A549 (cell line): Measurements from ENCODE around the gene TIMM10. TPM values are rescaled to one million over a fixed set of nuclear protein-coding genes. Genes with fewer than 3 reads are reported as not detected.

Experiments
- ATAC-seq, 2 experiments: fragments of 200-7000 bp in 1 of 2; fragments of >200 bp in 1 of 2; cut with Nextera tagmentation in 1 of 2; cut with Tn5 transposase in 1 of 2; 3 replicates each; pipeline versions ENCODE4 v1.8.0 to v1.9.1; 2018 to 2020; ENCODE audit warnings: mild to moderate bottlenecking in 1 of 2, moderate library complexity in 1 of 2
- CTCF ChIA-PET: fragments of 300-600 bp; sonication (Branson Sonifier 250); formaldehyde crosslinking; extraction: SDS; loops from one replicate; lab custom pipeline; 2021; ENCODE audit warnings: antibody characterized with exemption, inconsistent platforms; lab: Yijun Ruan, JAX
- POLR2A ChIA-PET: fragments of 350-600 bp; formaldehyde crosslinking; extraction: SDS; loops from one replicate; lab custom pipeline; 2021; ENCODE audit warnings: antibody characterized with exemption, inconsistent platforms; lab: Yijun Ruan, JAX
- DNase-seq, 2 experiments: peaks; one replicate each; pipeline versions ENCODE4 v3.0.0 to v3.0.0-alpha.2; 2011 to 2016; ENCODE audit warnings: low read depth in 1 of 2, low spot score in 1 of 2
- FAIRE-seq: peaks from 2 replicates; lab custom pipeline; 2011; peaks lifted over from hg19 to GRCh38; lab: Jason Lieb, UNC
- H3K27ac ChIP-seq, 2 experiments: fragments of >200 bp; sonication (Bioruptor Twin); formaldehyde crosslinking; 3 replicates each; pipeline ENCODE4 v1.5.1; 2016 to 2017
- H3K4me1 ChIP-seq: fragments of >200 bp; sonication (Bioruptor Twin); formaldehyde crosslinking; 3 replicates; pipeline ENCODE4 v1.6.1; 2016
- H3K4me2 ChIP-seq: fragments of >200 bp; sonication (Bioruptor Twin); formaldehyde crosslinking; 3 replicates; pipeline ENCODE4 v1.6.1; 2016
- H3K4me3 ChIP-seq: fragments of >200 bp; sonication (Bioruptor Twin); formaldehyde crosslinking; 3 replicates; pipeline ENCODE4 v1.5.1; 2016
- H3K9me3 ChIP-seq: fragments of >200 bp; sonication (Bioruptor Twin); formaldehyde crosslinking; 3 replicates; pipeline ENCODE4 v1.6.1; 2016
- CBX2 ChIP-seq: fragments of 200-600 bp; sonication (generic); IDR thresholded peaks from 2 replicates; pipeline ENCODE4 v1.6.1; 2016; ENCODE audit warnings: low read depth, mild to moderate bottlenecking, borderline replicate concordance
- CBX8 ChIP-seq: fragments of 200-600 bp; sonication (generic); IDR thresholded peaks from 2 replicates; pipeline ENCODE4 v1.6.1; 2016
- CEBPB ChIP-seq, 2 experiments: fragments of >200 bp in 1 of 2; sonication (Bioruptor Twin) in 1 of 2; formaldehyde crosslinking in 1 of 2; IDR thresholded peaks; 2 replicates each; pipeline ENCODE4 v1.6.1; 2012 to 2016
- CTCF ChIP-seq: fragments of >200 bp; sonication (Bioruptor Twin); formaldehyde crosslinking; IDR thresholded peaks from 3 replicates; pipeline ENCODE4 v1.5.1; 2016
- FOSL2 ChIP-seq, 2 experiments: fragments of 450-650 bp in 1 of 2; fragments of >200 bp in 1 of 2; sonication (Bioruptor Twin) in 1 of 2; formaldehyde crosslinking; IDR thresholded peaks; 2 replicates each; pipeline versions ENCODE4 v1.5.0 to v1.6.1; 2016 to 2020; ENCODE audit warnings: mild to moderate bottlenecking in 1 of 2, moderate library complexity in 1 of 2
- GATA3 ChIP-seq: IDR thresholded peaks from 2 replicates; pipeline ENCODE4 v1.6.1; 2012; ENCODE audit warnings: borderline replicate concordance
- HDAC2 ChIP-seq: fragments of 200-600 bp; sonication (generic); IDR thresholded peaks from 2 replicates; pipeline ENCODE4 v1.6.1; 2016
- HMGXB4 ChIP-seq: fragments of 250-450 bp; sonication (Bioruptor Pico); IDR thresholded peaks from 2 replicates; pipeline ENCODE4 v1.5.0; 2021; ENCODE audit warnings: mild to moderate bottlenecking, moderate library complexity, borderline replicate concordance
- HOXB5 ChIP-seq: fragments of 250-450 bp; sonication (Bioruptor Pico); IDR thresholded peaks from 2 replicates; pipeline ENCODE4 v1.5.0; 2020; ENCODE audit warnings: mild to moderate bottlenecking, moderate library complexity
- MAZ ChIP-seq: fragments of 150-350 bp; IDR thresholded peaks from 2 replicates; pipeline ENCODE4 v1.6.1; 2014; ENCODE audit warnings: antibody characterized with exemption, low read depth, low read length, borderline replicate concordance
- NFE2L2 ChIP-seq: fragments of 150-350 bp; conservative IDR thresholded peaks from 2 replicates; pipeline ENCODE4 v1.6.1; 2014; ENCODE audit warnings: low read length
- NPAS2 ChIP-seq: fragments of 250-450 bp; sonication (Bioruptor Pico); IDR thresholded peaks from 2 replicates; pipeline ENCODE4 v1.8.0; 2022; ENCODE audit warnings: mild to moderate bottlenecking, moderate library complexity, borderline replicate concordance
- NR3C1 ChIP-seq: fragments of >200 bp; sonication (Bioruptor Twin); formaldehyde crosslinking; IDR thresholded peaks from 3 replicates; pipeline ENCODE4 v1.6.1; 2017
- POLR2AphosphoS2 ChIP-seq: conservative IDR thresholded peaks from 2 replicates; pipeline ENCODE4 v1.6.1; 2012; ENCODE audit warnings: low read length, improper control_type of control experiment, inconsistent platforms
- REST ChIP-seq: fragments of 200-600 bp; sonication (generic); IDR thresholded peaks from 2 replicates; pipeline ENCODE4 v1.6.1; 2016; ENCODE audit warnings: antibody characterized with exemption, mild to moderate bottlenecking, moderate library complexity
- RFX5 ChIP-seq: fragments of 450-650 bp; IDR thresholded peaks from 2 replicates; pipeline ENCODE4 v1.7.1; 2014; ENCODE audit warnings: antibody characterized with exemption, mild to moderate bottlenecking, moderate library complexity
- RNF2 ChIP-seq: fragments of 200-600 bp; sonication (generic); IDR thresholded peaks from 2 replicates; pipeline ENCODE4 v1.6.1; 2016; ENCODE audit warnings: low read depth, mild to moderate bottlenecking, antibody characterized with exemption, moderate library complexity, borderline replicate concordance
- USF2 ChIP-seq: fragments of 450-650 bp; IDR thresholded peaks from 2 replicates; pipeline ENCODE4 v1.6.1; 2014; ENCODE audit warnings: antibody characterized with exemption
- ZNF302 ChIP-seq: fragments of 250-450 bp; sonication (Bioruptor Pico); IDR thresholded peaks from 2 replicates; pipeline ENCODE4 v1.9.0; 2021; ENCODE audit warnings: inconsistent platforms, mild to moderate bottlenecking, moderate library complexity
- WGBS: methylation state at CpG from one replicate; pipeline ENCODE4 v1.1.6; 2017; ENCODE audit errors: missing lambda C conversion rate; 5-methylcytosine and 5-hydroxymethylcytosine counted together
- polyA plus RNA-seq, 4 experiments: library from polyadenylated mRNA; depleted of rRNA in 3 of 4; stranded (reverse); fragments of >200 nt; fragmentation: RNase III in 1 of 4; extraction: RNeasy Plus Mini Kit Qiagen cat#74134 plus additional on column Dnase treatment in 1 of 4; gene quantifications; 2 replicates in 3 of 4; 3 replicates in 1 of 4; pipeline ENCODE4 v1.2.3, GENCODE V29; 2011 to 2017

The TIMM10 gene
- polyA plus RNA-seq, 2 of the 4 experiments (the other 2 are of a cell fraction): 179 to 248 TPM

- FAIRE-seq (no peak), ATAC-seq (peak; percentile 46 to 49; a peak in 5 of 6 replicates), DNase-seq (no peak)
- H3K27ac ChIP-seq: peak overlapping the region; percentile 38 to 84; a peak in 5 of 6 replicates
- H3K4me1 ChIP-seq: peaks cover 11% of the 10 kb centered on the region; the same call in 2 of the 3 replicates
- H3K4me2 ChIP-seq: peak overlapping the region; percentile 80
- CTCF ChIA-PET: interaction anchor here (1.1 to 22.5 kb wide), 5 partner anchors 10 to 162 kb away, joined by 3 to 299 read pairs (median 4); partner anchors contain the start of genes P2RX3, TIMM10 and UBE2L6
- TF ChIP-seq RFX5 (no peak), MAZ (no peak), RNF2 (no peak), HMGXB4 (CRISPR knock-in tag) (no peak), NPAS2 (no peak), HOXB5 (CRISPR knock-in tag) (no peak), USF2 (no peak), NFE2L2 (no peak), ZNF302 (CRISPR knock-in tag) (no peak), HDAC2 (no peak), CEBPB (IDR thresholded peaks at IDR 0.05) (no peak), NR3C1 (no peak), GATA3 (no peak), POLR2AphosphoS2 (no peak), CBX2 (no peak), FOSL2 (IDR thresholded peaks at IDR 0.05) (no peak), FOSL2 (CRISPR knock-in tag; IDR thresholded peaks at IDR 0.05) (no peak), REST (no peak), CBX8 (no peak), CTCF (no peak)
- 66% methylated on average over 12 of the region's 12 CpGs for WGBS
- POLR2A ChIA-PET: no interaction called here
- H3K4me3 ChIP-seq: peak overlapping the region; percentile 14; the same call in 1 of the 3 replicates
- H3K9me3 ChIP-seq: no peaks in the 10 kb centered on the region
These were observed 30.5 kb downstream of the TIMM10 start for GRCh38 chr11:57499983-57500461.
